HG02884 (cell line): ENCODE results near the gene C4orf17.

Experiments
- ATAC-seq: cut with Tn5 transposase; IDR thresholded peaks from one replicate; pipeline ENCODE4 v1.9.1; 2021; ENCODE audit warnings: mild to moderate bottlenecking, moderate library complexity; ENCODE audit not compliant: unreplicated experiment

Gene C4orf17

GRCh38 chr4:99536848-99537247 lies 26.0 kb downstream of the C4orf17 start:
- no peak for ATAC-seq

GRCh38 chr4:99537674-99538073 lies 26.9 kb downstream of the C4orf17 start:
- ATAC-seq: no peak

- ATAC-seq: no peak
Observed at GRCh38 chr4:99540277-99540939, 29.6 kb downstream of the C4orf17 start.

GRCh38 chr4:99552872-99553271 lies 42.1 kb downstream of the C4orf17 start:
- ATAC-seq: no peak

GRCh38 chr4:99563310-99564186 lies 52.7 kb downstream of the C4orf17 start, which contains the start of gene TRMT10A:
TSS of gene TRMT10A (minus strand) at chr4:99564039. CDS start at chr4:99559338, 4,701 bp downstream.
- ATAC-seq: peak; percentile 94

GRCh38 chr4:99564921-99565320 lies 54.1 kb downstream of the C4orf17 start:
- ATAC-seq: no peak

- ATAC-seq: no peak
Observed at GRCh38 chr4:99571883-99572282, 61.1 kb downstream of the C4orf17 start.

GRCh38 chr4:99572527-99573240 lies 61.9 kb downstream of the C4orf17 start:
- ATAC-seq: no peak

- ATAC-seq: no peak
Observed at GRCh38 chr4:99573735-99574368, 63.0 kb downstream of the C4orf17 start.

GRCh38 chr4:99574530-99575324 lies 63.9 kb downstream of the C4orf17 start, which contains the start of gene MTTP:
TSS of gene MTTP (plus strand) at chr4:99574824. CDS start at chr4:99574910, 86 bp downstream.
- peak; percentile 78 for ATAC-seq

GRCh38 chr4:99578714-99579113 lies 67.9 kb downstream of the C4orf17 start:
- ATAC-seq: no peak

GRCh38 chr4:99585516-99585915 lies 74.7 kb downstream of the C4orf17 start:
- ATAC-seq: no peak

GRCh38 chr4:99586322-99586721 lies 75.5 kb downstream of the C4orf17 start:
- ATAC-seq: no peak

GRCh38 chr4:99586797-99587196 lies 76.0 kb downstream of the C4orf17 start:
- no peak for ATAC-seq

- ATAC-seq: no peak
Observed at GRCh38 chr4:99587309-99587708, 76.5 kb downstream of the C4orf17 start.

GRCh38 chr4:99587803-99588202 lies 77.0 kb downstream of the C4orf17 start:
- ATAC-seq: no peak

- ATAC-seq: no peak
Observed at GRCh38 chr4:99591757-99592156, 80.9 kb downstream of the C4orf17 start.
